Keratinocyte (primary cell): ENCODE data around the gene DOCK1. TPM values are rescaled to one million over a fixed set of nuclear protein-coding genes. Genes with fewer than 3 reads are reported as not detected.

Source experiments
- DNase-seq: peaks from one replicate; pipeline ENCODE4 v3.0.0-alpha.2; 2011; ENCODE audit warnings: low read depth, missing footprints, low spot score
- FAIRE-seq: peaks from 2 replicates; lab custom pipeline; 2011; peaks lifted over from hg19 to GRCh38; lab: Jason Lieb, UNC
- H2AFZ ChIP-seq: 2 replicates; pipeline ENCODE4 v1.6.0; 2012; ENCODE audit warnings: low read length, control low read depth, inconsistent platforms; ENCODE audit not compliant: control insufficient read depth
- H3K27ac ChIP-seq: 2 replicates; pipeline ENCODE4 v1.5.1; 2011; ENCODE audit warnings: low read length; ENCODE audit not compliant: control insufficient read depth, insufficient read depth
- H3K27me3 ChIP-seq: 3 replicates; pipeline ENCODE4 v1.6.0; 2011; ENCODE audit warnings: low read length; ENCODE audit not compliant: control insufficient read depth, insufficient read depth; ENCODE audit errors: extremely low read depth
- H3K36me3 ChIP-seq, 2 experiments: 2 replicates in 1 of 2; 3 replicates in 1 of 2; pipeline ENCODE4 v1.5.1; 2011; ENCODE audit warnings: low read length in 2 of 2, mild to moderate bottlenecking in 1 of 2; ENCODE audit not compliant: control insufficient read depth in 2 of 2, insufficient read depth in 2 of 2; ENCODE audit errors: extremely low read depth in 1 of 2
- H3K4me1 ChIP-seq: 3 replicates; pipeline ENCODE4 v1.5.1; 2011; ENCODE audit warnings: low read length; ENCODE audit not compliant: control insufficient read depth, insufficient read depth; ENCODE audit errors: extremely low read depth
- H3K4me2 ChIP-seq: 3 replicates; pipeline ENCODE4 v1.6.0; 2011; ENCODE audit warnings: low read depth, low read length; ENCODE audit not compliant: control insufficient read depth, insufficient read depth; ENCODE audit errors: extremely low read depth
- H3K4me3 ChIP-seq, 3 experiments: fragments of 200-600 bp in 1 of 3; sonication (generic) in 1 of 3; 2 replicates in 2 of 3; 3 replicates in 1 of 3; pipeline ENCODE4 v1.5.1; 2011 to 2016; ENCODE audit warnings: low read length in 3 of 3, mild to moderate bottlenecking in 3 of 3, control low read depth in 2 of 3, inconsistent platforms in 1 of 3, low read depth in 1 of 3, mixed read lengths in 1 of 3, mixed run types in 1 of 3, moderate library complexity in 1 of 3; ENCODE audit not compliant: control insufficient read depth in 2 of 3, insufficient read depth in 2 of 3; ENCODE audit errors: extremely low read depth in 1 of 3
- H3K79me2 ChIP-seq: 2 replicates; pipeline ENCODE4 v1.6.0; 2012; ENCODE audit warnings: low read length; ENCODE audit not compliant: control insufficient read depth, insufficient read depth
- H3K9ac ChIP-seq: 3 replicates; pipeline ENCODE4 v1.6.0; 2011; ENCODE audit warnings: low read length; ENCODE audit not compliant: control insufficient read depth, insufficient read depth; ENCODE audit errors: extremely low read depth
- H3K9me1 ChIP-seq: 3 replicates; pipeline ENCODE4 v1.6.0; 2011; ENCODE audit warnings: low read length; ENCODE audit not compliant: control insufficient read depth, insufficient read depth; ENCODE audit errors: extremely low read depth
- H3K9me3 ChIP-seq: 2 replicates; pipeline ENCODE4 v1.5.1; 2012; ENCODE audit warnings: low read depth, low read length; ENCODE audit not compliant: control insufficient read depth
- H4K20me1 ChIP-seq: 3 replicates; pipeline ENCODE4 v1.6.0; 2011; ENCODE audit warnings: low read length; ENCODE audit not compliant: control insufficient read depth, insufficient read depth; ENCODE audit errors: extremely low read depth
- EZH2 ChIP-seq: IDR thresholded peaks from one replicate; pipeline ENCODE4 v1.6.1; 2012; ENCODE audit warnings: inconsistent platforms, mild to moderate bottlenecking, low read length, moderate library complexity
- dilution Hi-C: fragments of 300-500 bp; cut with MboI; formaldehyde crosslinking; loops from one replicate; pipeline ENCODE4 v1.7.0; 2020; ENCODE audit warnings: low sequenced_read_pairs; ENCODE audit not compliant: extremely low pct_ligation_motif_present
- polyA plus RNA-seq, 5 experiments: library from polyadenylated mRNA; depleted of rRNA in 3 of 5; stranded (reverse) in 3 of 5; stranded (forward) in 1 of 5; unstranded in 1 of 5; fragments of >200 nt; gene quantifications; 1 replicate in 1 of 5; 2 replicates in 3 of 5; 3 replicates in 1 of 5; pipeline versions ENCODE4 v1.2.1 to v1.2.3, GENCODE V29; 2011 to 2012; ENCODE audit warnings: missing spikeins in 2 of 5, low read depth in 1 of 5, low replicate concordance in 1 of 5
- TF ChIP-seq, protein P1 (sequence below), 3 experiments: IDR thresholded peaks in 1 of 3; conservative IDR thresholded peaks in 1 of 3; optimal IDR thresholded peaks in 1 of 3; 2 replicates in 2 of 3; 3 replicates in 1 of 3; pipeline versions ENCODE3 to v1.5.1; 2011; ENCODE audit warnings: low read length in 3 of 3, mild to moderate bottlenecking in 3 of 3, moderate library complexity in 2 of 3, control low read depth in 1 of 3, inconsistent platforms in 1 of 3; ENCODE audit not compliant: insufficient read depth in 2 of 3; ENCODE audit errors: extremely low read depth in 1 of 3

Gene DOCK1
- polyA plus RNA-seq, 1 donor (not counting 4 experiments of a cell fraction or from before 2014, with no cell fraction given) = 15.7 TPM

- no peaks in the 10 kb centered on the region for H3K9me3 ChIP-seq
- H3K9me1 ChIP-seq = no peaks in the 10 kb centered on the region
- no peak overlapping the region for H2AFZ ChIP-seq
- H4K20me1 ChIP-seq = no peaks in the 10 kb centered on the region
- FAIRE-seq (no peak), DNase-seq (no peak)
- H3K4me3 ChIP-seq = no peak overlapping the region
- TF ChIP-seq, protein P1, sequence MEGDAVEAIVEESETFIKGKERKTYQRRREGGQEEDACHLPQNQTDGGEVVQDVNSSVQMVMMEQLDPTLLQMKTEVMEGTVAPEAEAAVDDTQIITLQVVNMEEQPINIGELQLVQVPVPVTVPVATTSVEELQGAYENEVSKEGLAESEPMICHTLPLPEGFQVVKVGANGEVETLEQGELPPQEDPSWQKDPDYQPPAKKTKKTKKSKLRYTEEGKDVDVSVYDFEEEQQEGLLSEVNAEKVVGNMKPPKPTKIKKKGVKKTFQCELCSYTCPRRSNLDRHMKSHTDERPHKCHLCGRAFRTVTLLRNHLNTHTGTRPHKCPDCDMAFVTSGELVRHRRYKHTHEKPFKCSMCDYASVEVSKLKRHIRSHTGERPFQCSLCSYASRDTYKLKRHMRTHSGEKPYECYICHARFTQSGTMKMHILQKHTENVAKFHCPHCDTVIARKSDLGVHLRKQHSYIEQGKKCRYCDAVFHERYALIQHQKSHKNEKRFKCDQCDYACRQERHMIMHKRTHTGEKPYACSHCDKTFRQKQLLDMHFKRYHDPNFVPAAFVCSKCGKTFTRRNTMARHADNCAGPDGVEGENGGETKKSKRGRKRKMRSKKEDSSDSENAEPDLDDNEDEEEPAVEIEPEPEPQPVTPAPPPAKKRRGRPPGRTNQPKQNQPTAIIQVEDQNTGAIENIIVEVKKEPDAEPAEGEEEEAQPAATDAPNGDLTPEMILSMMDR (optimal IDR thresholded peaks at IDR 0.05 in 1 of 3, IDR thresholded peaks at IDR 0.05 in 1 of 3, conservative IDR thresholded peaks at IDR 0.05 in 1 of 3; ENCODE audit: extremely low read depth in 1 of 3, insufficient read depth in 2 of 3, low read length in 3 of 3) = no peak
- no peak for TF ChIP-seq EZH2
- no peak overlapping the region for H3K9ac ChIP-seq
- no peaks in the 10 kb centered on the region for H3K27me3 ChIP-seq
- no peaks in the 10 kb centered on the region for H3K79me2 ChIP-seq
- peaks cover 3 to 12% of the 10 kb centered on the region in 2 experiments for H3K36me3 ChIP-seq
- no peak overlapping the region for H3K27ac ChIP-seq
- H3K4me1 ChIP-seq = no peaks in the 10 kb centered on the region
- dilution Hi-C loops = no loop called here
- H3K4me2 ChIP-seq = no peak overlapping the region
Observed at GRCh38 chr10:127442220-127442525, 536.9 kb downstream of the DOCK1 start.

GRCh38 chr10:127444155-127444554 lies 538.9 kb downstream of the DOCK1 start:
- peaks cover 9 to 20% of the 10 kb centered on the region in 2 experiments for H3K36me3 ChIP-seq
- dilution Hi-C loops = no loop called here
- FAIRE-seq = no peak

More at GRCh38 chr10:127444155-127444554, 538.9 kb downstream of the DOCK1 start:
- H3K9me3 ChIP-seq = no peaks in the 10 kb centered on the region
- H3K79me2 ChIP-seq = no peaks in the 10 kb centered on the region
- no peaks in the 10 kb centered on the region for H4K20me1 ChIP-seq
- H3K27ac ChIP-seq = no peak overlapping the region
- no peak overlapping the region for H2AFZ ChIP-seq
- no peak overlapping the region for H3K9ac ChIP-seq
- no peak overlapping the region for H3K4me2 ChIP-seq
- TF ChIP-seq, protein P1 (optimal IDR thresholded peaks at IDR 0.05 in 1 of 3, IDR thresholded peaks at IDR 0.05 in 1 of 3, conservative IDR thresholded peaks at IDR 0.05 in 1 of 3; ENCODE audit: extremely low read depth in 1 of 3, insufficient read depth in 2 of 3, low read length in 3 of 3) = no peak
- no peak for TF ChIP-seq EZH2
- H3K4me1 ChIP-seq = no peaks in the 10 kb centered on the region
- H3K9me1 ChIP-seq = no peaks in the 10 kb centered on the region
- DNase-seq = no peak
- no peak overlapping the region for H3K4me3 ChIP-seq
- no peaks in the 10 kb centered on the region for H3K27me3 ChIP-seq
